Neural progenitor cell (in vitro differentiated cells): ENCODE results near the gene PI4KB. TPM values are rescaled to one million over a fixed set of nuclear protein-coding genes. Genes with fewer than 3 reads are reported as not detected.

Experiments
- DNase-seq: peaks from one replicate; pipeline ENCODE4 v3.0.0-alpha.2; 2016; ENCODE audit warnings: low spot score
- H2AFZ ChIP-seq: fragments of 200-600 bp; sonication (generic); replicated peaks from 2 replicates; pipeline ENCODE4 v1.6.1; 2016; ENCODE audit warnings: antibody characterized with exemption
- H3F3A ChIP-seq: fragments of 200-600 bp; sonication (generic); 2 replicates; pipeline ENCODE4 v1.6.1; 2016; ENCODE audit warnings: antibody characterized with exemption, low read depth
- H3K27ac ChIP-seq: fragments of 200-600 bp; sonication (generic); 2 replicates; pipeline ENCODE4 v1.5.1; 2016; ENCODE audit warnings: mild to moderate bottlenecking
- H3K27me3 ChIP-seq: fragments of 200-600 bp; sonication (generic); 2 replicates; pipeline ENCODE4 v1.6.1; 2016; ENCODE audit warnings: mild to moderate bottlenecking, moderate library complexity
- H3K36me3 ChIP-seq: fragments of 200-600 bp; sonication (generic); 2 replicates; pipeline ENCODE4 v1.5.1; 2016
- H3K4me1 ChIP-seq: fragments of 200-600 bp; sonication (generic); 2 replicates; pipeline ENCODE4 v1.6.1; 2016; ENCODE audit warnings: mixed run types
- H3K4me2 ChIP-seq: fragments of 200-600 bp; sonication (generic); 2 replicates; pipeline ENCODE4 v1.6.1; 2016
- H3K4me3 ChIP-seq: fragments of 200-600 bp; sonication (generic); 2 replicates; pipeline ENCODE4 v1.5.1; 2016
- H3K79me2 ChIP-seq: fragments of 200-600 bp; sonication (generic); 2 replicates; pipeline ENCODE4 v1.6.1; 2016; ENCODE audit warnings: low read depth
- H3K9ac ChIP-seq: fragments of 200-600 bp; sonication (generic); 2 replicates; pipeline ENCODE4 v1.6.1; 2016
- H3K9me3 ChIP-seq: fragments of 200-600 bp; sonication (generic); 2 replicates; pipeline ENCODE4 v1.5.1; 2016; ENCODE audit warnings: low read depth
- H4K20me1 ChIP-seq: fragments of 200-600 bp; sonication (generic); 2 replicates; pipeline ENCODE4 v1.6.1; 2016; ENCODE audit warnings: low read depth
- H3K27ac Mint-ChIP-seq: 3 replicates; pipeline ENCODE4 v1.8.0; 2021; ENCODE audit warnings: mixed read lengths
- H3K27me3 Mint-ChIP-seq: 2 replicates; pipeline ENCODE4 v1.8.0; 2022; ENCODE audit warnings: low read depth, mild to moderate bottlenecking, inconsistent platforms, moderate library complexity, mixed read lengths; ENCODE audit not compliant: insufficient read depth
- H3K36me3 Mint-ChIP-seq: 3 replicates; pipeline ENCODE4 v1.8.0; 2021; ENCODE audit warnings: mixed read lengths
- H3K4me1 Mint-ChIP-seq: 3 replicates; pipeline ENCODE4 v1.8.0; 2021; ENCODE audit warnings: mixed read lengths
- H3K4me3 Mint-ChIP-seq: 3 replicates; pipeline ENCODE4 v1.8.0; 2021; ENCODE audit warnings: mild to moderate bottlenecking, moderate library complexity, mixed read lengths
- H3K9me3 Mint-ChIP-seq: 3 replicates; pipeline ENCODE4 v1.8.0; 2020; ENCODE audit warnings: mixed read lengths
- EZH2 ChIP-seq: fragments of 200-600 bp; sonication (generic); IDR thresholded peaks from 2 replicates; pipeline ENCODE4 v1.6.1; 2017; ENCODE audit warnings: antibody characterized with exemption, mild to moderate bottlenecking, moderate library complexity
- EZH2phosphoT487 ChIP-seq: fragments of 200-600 bp; sonication (generic); IDR thresholded peaks from 2 replicates; pipeline ENCODE4 v1.6.1; 2017; ENCODE audit warnings: antibody characterized with exemption
- total RNA-seq: library from RNA; depleted of rRNA; stranded (reverse); fragments of >200 nt; gene quantifications from 2 replicates; pipeline ENCODE4 v1.2.3, GENCODE V29; 2015; ENCODE audit warnings: low replicate concordance
- TF ChIP-seq, protein P1 (sequence below): fragments of 200-600 bp; sonication (generic); IDR thresholded peaks from 2 replicates; pipeline ENCODE4 v1.5.1; 2017; ENCODE audit warnings: antibody characterized with exemption, mild to moderate bottlenecking

PI4KB gene
- total RNA-seq, 1 donor from 2014 or later = 19.0 TPM

DNA sequence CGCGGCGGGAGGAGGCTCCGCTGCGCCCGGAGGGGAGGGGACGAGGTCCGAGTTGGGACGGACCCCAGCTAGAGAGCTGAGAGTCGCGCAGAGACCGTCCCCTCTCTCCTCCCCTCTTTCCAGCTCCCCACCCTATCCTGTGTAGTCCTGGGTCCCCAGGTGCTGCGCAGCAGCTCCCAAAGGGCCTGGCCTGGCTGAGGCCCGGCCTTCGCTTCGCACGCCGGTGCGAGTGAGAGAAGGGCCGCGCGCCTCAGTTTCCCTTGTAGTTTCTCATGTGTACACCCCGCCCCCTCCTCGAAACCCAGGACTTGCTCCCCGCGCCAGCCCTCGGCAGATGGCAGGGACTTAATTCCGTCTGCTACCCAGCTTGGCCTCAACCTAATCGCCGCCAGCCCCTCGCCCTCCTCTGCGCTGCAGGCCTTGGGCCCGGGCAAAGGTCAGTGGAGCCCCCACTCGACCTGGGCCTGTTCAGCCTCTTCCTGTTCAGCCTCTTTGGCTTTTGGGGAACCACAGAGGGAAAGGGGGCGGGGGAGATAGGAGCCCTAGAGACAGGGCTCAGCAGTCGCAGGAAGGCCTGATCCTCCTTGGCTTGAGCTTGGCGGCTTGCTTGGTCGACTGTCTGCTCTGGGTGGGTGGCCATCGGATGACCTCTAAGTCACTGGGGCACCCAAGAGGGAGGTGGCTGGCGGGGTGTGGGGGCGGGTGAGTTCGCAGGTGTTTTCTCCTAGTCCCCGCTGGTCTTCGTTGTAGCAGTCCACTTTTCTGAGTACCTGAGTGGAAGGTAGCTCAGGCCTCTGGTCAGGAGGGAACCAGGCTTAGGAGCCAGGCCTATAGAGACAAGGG lies 44.1 kb downstream of the PI4KB start:
- peak overlapping the region; percentile 82 for H3K4me3 ChIP-seq
- Mint-ChIP-seq H3K9me3 (no peaks in the 10 kb centered on the region), H3K4me3 (peak overlapping the region; percentile 93), H3K36me3 (peaks cover 2% of the 10 kb centered on the region), H3K4me1 (peaks cover 19% of the 10 kb centered on the region), H3K27ac (peak overlapping the region; percentile 33), H3K27me3 (peaks cover 6% of the 10 kb centered on the region)
- H3K79me2 ChIP-seq = peaks cover 42% of the 10 kb centered on the region
- peak overlapping the region; percentile 61 for H3K9ac ChIP-seq
- H3K4me1 ChIP-seq = peaks cover 13% of the 10 kb centered on the region
- no peaks in the 10 kb centered on the region for H3K9me3 ChIP-seq
- DNase-seq = peak; percentile 68
- TF ChIP-seq, protein P1, sequence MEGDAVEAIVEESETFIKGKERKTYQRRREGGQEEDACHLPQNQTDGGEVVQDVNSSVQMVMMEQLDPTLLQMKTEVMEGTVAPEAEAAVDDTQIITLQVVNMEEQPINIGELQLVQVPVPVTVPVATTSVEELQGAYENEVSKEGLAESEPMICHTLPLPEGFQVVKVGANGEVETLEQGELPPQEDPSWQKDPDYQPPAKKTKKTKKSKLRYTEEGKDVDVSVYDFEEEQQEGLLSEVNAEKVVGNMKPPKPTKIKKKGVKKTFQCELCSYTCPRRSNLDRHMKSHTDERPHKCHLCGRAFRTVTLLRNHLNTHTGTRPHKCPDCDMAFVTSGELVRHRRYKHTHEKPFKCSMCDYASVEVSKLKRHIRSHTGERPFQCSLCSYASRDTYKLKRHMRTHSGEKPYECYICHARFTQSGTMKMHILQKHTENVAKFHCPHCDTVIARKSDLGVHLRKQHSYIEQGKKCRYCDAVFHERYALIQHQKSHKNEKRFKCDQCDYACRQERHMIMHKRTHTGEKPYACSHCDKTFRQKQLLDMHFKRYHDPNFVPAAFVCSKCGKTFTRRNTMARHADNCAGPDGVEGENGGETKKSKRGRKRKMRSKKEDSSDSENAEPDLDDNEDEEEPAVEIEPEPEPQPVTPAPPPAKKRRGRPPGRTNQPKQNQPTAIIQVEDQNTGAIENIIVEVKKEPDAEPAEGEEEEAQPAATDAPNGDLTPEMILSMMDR = no peak
- no peak for TF ChIP-seq EZH2phosphoT487
- no peak for TF ChIP-seq EZH2
- peaks cover 51% of the 10 kb centered on the region for H4K20me1 ChIP-seq
- peaks cover 13% of the 10 kb centered on the region for H3F3A ChIP-seq
- H3K36me3 ChIP-seq = no peaks in the 10 kb centered on the region
- H2AFZ ChIP-seq = no peak overlapping the region
- H3K4me2 ChIP-seq = peak overlapping the region; percentile 94
- peak overlapping the region; percentile 49 for H3K27ac ChIP-seq
- no peaks in the 10 kb centered on the region for H3K27me3 ChIP-seq

DNA sequence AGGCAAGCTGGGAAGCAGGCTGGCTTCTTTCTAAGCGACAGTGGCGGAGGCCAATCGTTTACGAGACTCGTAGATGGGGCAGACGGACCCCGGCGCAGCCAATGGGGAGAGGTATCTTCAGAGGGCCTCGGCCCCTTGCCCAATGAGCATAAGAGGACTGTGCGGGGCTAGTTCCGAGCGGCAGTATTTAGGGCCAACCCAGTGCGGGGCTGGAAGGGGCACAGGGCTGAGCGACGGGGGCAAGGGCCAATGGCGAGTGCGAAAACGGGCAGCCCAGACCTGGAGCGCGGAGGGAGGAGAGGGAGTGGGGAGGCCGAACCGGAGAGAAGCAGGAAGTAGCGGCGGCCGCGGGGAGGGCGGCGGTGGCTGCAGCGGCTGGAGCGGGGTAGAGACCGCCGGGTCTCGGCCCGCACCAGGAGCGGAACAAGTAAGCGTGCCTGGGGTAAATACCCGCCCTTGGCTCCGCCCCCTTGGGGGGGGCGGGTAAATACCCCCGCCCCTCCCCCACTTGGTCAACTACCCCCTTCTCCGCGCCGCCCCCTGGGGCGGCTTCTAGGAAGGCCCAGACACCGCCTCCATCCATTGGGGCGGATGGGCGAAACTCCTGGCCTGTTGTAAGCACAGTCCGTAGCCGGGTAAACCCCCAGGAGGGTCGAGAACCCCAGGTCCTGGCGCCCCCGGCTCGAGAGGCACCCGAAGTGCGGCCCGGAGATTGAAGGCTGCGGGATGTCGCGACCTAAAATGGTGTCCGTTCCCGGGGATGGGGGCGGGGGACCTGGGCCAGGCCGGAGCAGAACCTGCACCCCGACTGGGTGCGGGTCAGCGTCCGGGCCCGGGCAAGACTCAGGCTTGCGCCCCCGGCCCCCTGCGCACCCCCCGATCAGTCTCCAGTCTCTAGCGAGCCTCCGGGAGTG lies 45.0 kb downstream of the PI4KB start, which contains the start of gene ZNF687:
TSS of gene ZNF687 (plus strand) at position 331 of the 914 bp plus-strand sequence. CDS start 3,993 bp downstream, outside the sequence.
- Mint-ChIP-seq H3K4me1 (peaks cover 19% of the 10 kb centered on the region), H3K9me3 (no peaks in the 10 kb centered on the region), H3K36me3 (peaks cover 2% of the 10 kb centered on the region), H3K27ac (peak within 1 kb of the TSS; percentile 99), H3K4me3 (peak within 1 kb of the TSS; percentile 97), H3K27me3 (peaks cover 10% of the 10 kb centered on the region)
- peak; percentile 100 for DNase-seq
- Histone ChIP-seq H2AFZ (peak within 1 kb of the TSS; percentile 97), H3F3A (peaks cover 13% of the 10 kb centered on the region), H3K27me3 (no peaks in the 10 kb centered on the region), H3K4me2 (peak within 1 kb of the TSS; percentile 94), H3K27ac (peak within 1 kb of the TSS; percentile 98), H3K4me1 (peaks cover 13% of the 10 kb centered on the region), H3K79me2 (peaks cover 38% of the 10 kb centered on the region), H3K9me3 (no peaks in the 10 kb centered on the region), H3K9ac (peak within 1 kb of the TSS; percentile 81), H3K36me3 (no peaks in the 10 kb centered on the region), H3K4me3 (peak within 1 kb of the TSS; percentile 82), H4K20me1 (peaks cover 42% of the 10 kb centered on the region)
- TF ChIP-seq EZH2phosphoT487 = no peak
- no peak for TF ChIP-seq EZH2
- TF ChIP-seq, protein P1 = no peak

DNA sequence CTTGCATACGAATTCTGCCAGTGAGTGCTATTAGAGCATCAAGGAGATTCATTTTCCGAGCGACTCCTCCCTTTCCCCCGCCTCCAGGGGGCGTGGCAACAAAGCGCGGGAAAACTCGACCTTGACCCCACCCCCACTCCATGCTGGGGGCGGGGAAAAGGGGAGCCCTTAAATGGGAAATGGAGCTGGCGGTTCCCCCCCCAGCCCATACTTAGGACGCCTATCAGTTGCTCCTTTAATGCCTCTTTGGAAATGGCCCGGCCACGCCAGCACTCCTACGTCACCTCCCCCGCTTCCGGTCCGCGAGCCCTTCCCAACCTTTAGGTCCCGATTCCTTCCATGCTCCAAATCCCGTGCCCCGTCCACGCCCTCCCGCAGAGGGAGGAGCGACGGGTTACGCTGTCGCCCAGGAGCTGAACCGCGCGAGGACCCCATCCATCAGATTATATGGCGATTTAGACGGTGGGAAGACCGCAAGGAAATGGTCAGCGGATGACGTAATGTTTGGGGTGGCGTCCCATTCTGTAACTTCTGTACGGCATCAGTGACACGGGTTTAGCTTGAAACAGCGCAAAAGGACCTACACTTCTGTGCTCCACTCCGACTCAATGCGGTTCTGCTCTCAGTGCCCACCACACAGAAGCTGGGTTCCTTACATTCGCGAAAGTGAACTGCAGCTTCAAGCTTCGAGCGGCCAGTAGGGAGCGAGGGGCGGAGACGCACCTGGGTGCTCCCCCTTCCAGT lies 45.8 kb downstream of the PI4KB start:
- Histone ChIP-seq H2AFZ (peak overlapping the region; percentile 97), H3K9ac (peak overlapping the region; percentile 81), H3K4me1 (peaks cover 13% of the 10 kb centered on the region), H3K4me3 (peak overlapping the region; percentile 75), H3K36me3 (no peaks in the 10 kb centered on the region), H3F3A (peaks cover 13% of the 10 kb centered on the region), H3K27ac (peak overlapping the region; percentile 98), H4K20me1 (peaks cover 36% of the 10 kb centered on the region), H3K9me3 (no peaks in the 10 kb centered on the region), H3K79me2 (peaks cover 37% of the 10 kb centered on the region), H3K4me2 (peak overlapping the region; percentile 70), H3K27me3 (no peaks in the 10 kb centered on the region)
- DNase-seq = peak; percentile 96
- peak; percentile 34 for TF ChIP-seq EZH2phosphoT487
- TF ChIP-seq, protein P1 = peak; percentile 21
- no peak for TF ChIP-seq EZH2
- Mint-ChIP-seq H3K36me3 (no peaks in the 10 kb centered on the region), H3K9me3 (no peaks in the 10 kb centered on the region), H3K27me3 (peaks cover 12% of the 10 kb centered on the region), H3K4me1 (peaks cover 19% of the 10 kb centered on the region), H3K4me3 (peak overlapping the region; percentile 97), H3K27ac (peak overlapping the region; percentile 99)
